GM19324 (cell line): ENCODE data around the gene TPBGL.

Experiments
- ATAC-seq: cut with Tn5 transposase; IDR thresholded peaks from one replicate; pipeline ENCODE4 v1.9.1; 2021; ENCODE audit warnings: mild to moderate bottlenecking, moderate library complexity; ENCODE audit not compliant: unreplicated experiment, low FRiP score

The TPBGL gene

DNA sequence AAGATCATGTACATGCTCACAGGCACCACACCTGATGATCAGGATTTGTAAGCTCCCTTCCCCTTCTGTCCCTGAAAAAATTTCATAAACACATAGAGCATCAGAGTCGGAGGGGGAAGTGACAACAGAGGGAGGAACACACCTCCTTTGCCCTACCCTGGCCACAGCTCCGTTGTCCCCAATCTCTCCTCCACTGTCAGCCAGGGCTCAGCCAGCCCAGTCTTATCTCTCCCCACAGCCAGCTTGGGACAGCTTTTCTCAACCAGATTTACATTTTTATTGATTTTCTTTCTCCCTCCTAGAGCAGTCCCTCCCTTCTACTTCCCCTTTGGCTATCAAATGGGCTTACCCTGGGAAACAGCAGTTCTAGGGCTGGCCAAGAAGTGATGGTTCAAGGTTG, 32.1 kb upstream of the TPBGL start:
- no peak for ATAC-seq

- no peak for ATAC-seq
These were observed 28.2 kb upstream of the TPBGL start for GRCh38 chr11:75212411-75212810.

- no peak for ATAC-seq
These were observed 26.2 kb upstream of the TPBGL start for GRCh38 chr11:75214411-75214821.

GRCh38 chr11:75214843-75215242, 25.7 kb upstream of the TPBGL start:
- ATAC-seq: no peak

DNA sequence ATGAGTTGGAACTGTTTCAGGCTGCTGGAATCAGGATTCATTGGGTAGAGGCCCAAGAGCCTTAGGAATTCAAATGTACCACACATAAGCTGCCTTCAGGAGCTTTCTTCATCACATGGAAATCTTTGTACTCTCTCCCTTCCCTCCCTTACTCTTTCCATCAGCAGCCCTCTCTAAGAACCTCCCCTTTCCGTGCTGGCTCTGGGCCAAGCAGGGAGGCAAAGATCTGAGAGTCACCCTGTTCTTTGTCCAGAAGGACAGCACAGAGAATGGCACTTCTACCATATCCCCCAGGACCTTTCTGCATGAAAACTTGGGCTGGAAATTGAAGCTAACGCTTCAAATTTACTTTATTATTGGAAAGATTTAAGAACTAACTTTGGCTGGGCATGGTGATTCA, 20.7 kb upstream of the TPBGL start:
- ATAC-seq: no peak

GRCh38 chr11:75223954-75224643, 16.5 kb upstream of the TPBGL start:
- no peak for ATAC-seq

DNA sequence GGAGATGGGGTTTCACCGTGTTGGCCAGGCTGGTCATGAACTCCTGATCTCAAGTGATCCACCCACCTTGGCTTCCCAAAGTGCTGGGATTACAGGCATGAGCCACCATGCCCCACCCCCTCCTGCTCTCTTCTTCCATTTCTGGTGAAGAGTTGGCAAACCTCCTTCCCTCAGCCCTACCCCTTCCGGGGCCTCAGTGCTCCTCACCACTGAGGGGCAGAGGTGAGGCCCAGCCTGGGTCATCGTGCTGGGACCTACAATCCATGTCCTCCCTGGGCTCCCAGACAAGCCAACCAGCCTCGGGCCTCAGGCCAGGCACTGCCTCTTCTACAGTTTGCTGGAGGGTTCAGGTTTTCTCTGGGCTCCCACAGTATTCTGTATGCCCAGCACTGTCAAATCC, 14.8 kb upstream of the TPBGL start:
- no peak for ATAC-seq

- no peak for ATAC-seq
These were observed 11.1 kb upstream of the TPBGL start for GRCh38 chr11:75229466-75229865.

DNA sequence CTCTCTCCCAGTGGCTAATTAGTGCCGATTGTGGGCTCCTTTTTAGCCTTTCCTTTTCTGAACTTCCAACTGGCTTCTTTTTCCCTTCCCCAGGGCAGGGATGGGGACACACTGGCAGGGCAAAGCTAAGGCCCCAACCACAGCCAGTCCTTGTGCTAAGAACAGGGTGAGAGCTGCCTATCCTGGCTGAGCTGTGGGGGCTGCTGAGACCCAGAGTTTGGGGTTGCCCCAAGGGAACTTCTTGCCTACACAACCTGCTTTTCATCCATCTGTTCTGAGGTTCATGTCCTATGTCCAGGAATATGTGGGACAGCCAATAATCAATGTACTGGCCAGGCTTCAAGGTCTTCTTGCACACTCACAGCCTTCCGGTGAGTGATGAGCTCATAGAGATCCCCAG, 10.0 kb upstream of the TPBGL start:
- no peak for ATAC-seq

DNA sequence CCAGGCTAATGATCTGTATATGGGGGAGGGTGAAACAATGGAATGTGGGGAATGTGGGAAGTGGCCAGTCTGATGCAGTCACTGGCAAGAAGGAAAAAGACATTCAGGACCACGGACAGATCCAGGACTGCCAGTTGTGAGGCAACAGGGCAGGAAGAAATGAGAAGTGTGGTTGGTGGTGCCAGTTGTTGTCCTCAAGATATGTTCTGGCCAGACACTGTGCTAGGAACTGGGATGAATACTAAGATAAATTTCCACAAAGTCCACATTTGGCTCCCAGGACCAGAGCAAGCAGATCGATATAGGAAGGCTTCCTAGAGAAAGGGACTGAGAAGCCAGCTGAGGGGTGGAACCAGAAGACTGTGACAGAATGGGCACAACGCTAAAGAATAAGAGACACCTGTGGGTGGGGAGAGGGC, 6.8 kb upstream of the TPBGL start:
- ATAC-seq: no peak

DNA sequence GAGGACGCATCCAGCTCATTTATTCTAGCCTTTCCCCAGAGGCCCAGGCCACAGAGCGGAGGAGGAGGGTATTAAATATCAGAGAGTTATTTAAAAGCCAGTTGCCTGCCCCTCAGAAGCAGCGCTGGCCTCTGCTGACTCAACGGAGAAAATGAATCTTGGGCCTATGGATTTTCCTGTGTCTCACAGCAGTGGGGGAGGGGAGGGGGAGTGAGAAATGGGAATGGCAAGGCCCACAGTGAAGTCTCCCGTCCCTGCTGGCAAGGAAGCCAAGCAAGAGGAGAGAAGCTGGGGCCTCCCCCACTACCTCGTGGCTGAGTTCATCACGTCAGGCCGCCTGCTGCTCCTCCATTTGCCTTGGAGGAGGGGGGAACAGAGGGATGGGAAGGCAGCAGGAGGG, 4.5 kb upstream of the TPBGL start:
- no peak for ATAC-seq

DNA sequence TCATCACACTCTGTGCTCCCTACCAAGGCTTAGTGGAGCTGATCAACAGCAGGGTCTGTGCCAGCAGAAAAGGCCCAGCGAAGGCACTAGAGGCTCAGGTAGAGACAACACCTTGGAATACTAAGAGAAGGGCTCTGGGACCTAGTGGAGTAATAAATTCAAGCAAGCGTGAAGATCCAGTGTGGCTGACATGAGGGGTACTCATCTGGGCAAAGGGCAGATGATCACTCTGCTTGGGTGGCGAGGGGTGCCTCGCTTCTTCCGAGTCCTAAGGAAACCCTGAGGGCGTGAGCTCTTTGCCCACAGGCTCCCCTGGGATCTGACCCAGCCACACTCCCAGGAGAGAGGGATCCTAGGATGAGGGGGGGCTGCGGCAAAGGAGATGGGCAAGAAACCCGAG, 3.5 kb upstream of the TPBGL start:
- no peak for ATAC-seq

- no peak for ATAC-seq
These were observed 1.8 kb upstream of the TPBGL start for GRCh38 chr11:75238595-75239440.

DNA sequence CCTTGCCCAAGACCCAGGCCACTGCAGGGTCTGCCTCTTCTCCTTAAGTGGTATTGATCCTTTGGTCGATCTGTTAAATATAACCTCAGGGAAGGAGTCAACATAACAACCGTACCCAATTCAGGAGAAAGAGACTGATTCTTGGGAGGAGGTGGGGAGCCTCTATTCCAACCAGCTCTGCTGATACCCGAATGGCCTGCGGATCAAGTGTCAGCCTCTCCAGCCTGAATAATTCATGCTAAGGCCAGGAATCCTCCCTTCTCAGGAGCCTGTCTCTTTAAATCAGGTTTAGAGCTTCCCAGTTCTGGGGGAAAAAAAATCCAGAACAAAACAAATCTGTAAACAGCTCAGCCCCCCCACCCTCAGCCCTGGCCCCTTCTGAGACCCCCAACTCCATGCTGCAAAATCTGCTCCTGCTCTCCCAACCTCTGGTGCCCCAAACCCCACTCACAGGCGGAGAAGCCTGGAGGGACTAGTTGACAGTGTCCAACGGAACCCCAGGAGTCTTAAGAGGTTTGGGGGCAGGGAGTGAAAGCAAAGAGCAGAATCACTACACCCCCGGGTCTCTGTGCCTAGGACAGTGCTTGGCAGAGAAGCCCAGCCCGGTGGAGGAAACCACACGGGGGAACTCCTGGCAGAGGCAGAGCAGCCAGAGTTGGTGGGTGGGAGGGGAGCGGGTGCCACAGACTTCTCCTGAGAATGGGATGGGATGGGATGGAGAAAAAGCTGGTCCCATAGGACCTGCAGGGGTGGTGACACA, 863 bp upstream of the TPBGL start:
- no peak for ATAC-seq

DNA sequence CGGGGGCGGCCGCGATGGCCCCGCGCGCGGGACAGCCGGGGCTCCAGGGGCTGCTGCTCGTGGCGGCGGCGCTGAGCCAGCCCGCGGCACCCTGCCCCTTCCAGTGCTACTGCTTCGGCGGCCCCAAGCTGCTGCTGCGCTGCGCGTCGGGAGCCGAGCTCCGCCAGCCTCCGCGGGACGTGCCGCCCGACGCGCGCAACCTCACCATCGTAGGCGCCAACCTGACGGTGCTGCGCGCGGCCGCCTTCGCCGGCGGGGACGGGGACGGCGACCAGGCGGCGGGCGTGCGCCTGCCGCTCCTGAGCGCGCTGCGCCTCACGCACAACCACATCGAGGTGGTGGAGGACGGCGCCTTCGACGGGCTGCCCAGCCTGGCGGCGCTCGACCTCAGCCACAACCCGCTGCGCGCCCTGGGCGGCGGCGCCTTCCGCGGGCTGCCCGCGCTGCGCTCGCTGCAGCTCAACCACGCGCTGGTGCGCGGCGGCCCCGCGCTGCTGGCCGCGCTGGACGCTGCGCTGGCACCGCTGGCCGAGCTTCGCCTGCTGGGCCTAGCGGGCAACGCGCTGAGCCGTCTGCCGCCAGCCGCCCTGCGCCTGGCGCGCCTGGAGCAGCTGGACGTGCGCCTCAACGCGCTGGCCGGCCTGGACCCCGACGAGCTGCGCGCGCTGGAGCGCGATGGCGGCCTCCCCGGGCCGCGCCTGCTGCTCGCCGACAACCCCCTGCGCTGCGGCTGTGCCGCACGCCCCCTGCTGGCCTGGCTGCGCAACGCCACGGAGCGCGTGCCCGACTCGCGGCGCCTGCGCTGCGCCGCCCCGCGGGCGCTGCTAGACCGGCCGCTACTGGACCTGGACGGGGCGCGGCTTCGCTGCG, 697 bp downstream of the TPBGL start:
- ATAC-seq: peak; percentile 80

DNA sequence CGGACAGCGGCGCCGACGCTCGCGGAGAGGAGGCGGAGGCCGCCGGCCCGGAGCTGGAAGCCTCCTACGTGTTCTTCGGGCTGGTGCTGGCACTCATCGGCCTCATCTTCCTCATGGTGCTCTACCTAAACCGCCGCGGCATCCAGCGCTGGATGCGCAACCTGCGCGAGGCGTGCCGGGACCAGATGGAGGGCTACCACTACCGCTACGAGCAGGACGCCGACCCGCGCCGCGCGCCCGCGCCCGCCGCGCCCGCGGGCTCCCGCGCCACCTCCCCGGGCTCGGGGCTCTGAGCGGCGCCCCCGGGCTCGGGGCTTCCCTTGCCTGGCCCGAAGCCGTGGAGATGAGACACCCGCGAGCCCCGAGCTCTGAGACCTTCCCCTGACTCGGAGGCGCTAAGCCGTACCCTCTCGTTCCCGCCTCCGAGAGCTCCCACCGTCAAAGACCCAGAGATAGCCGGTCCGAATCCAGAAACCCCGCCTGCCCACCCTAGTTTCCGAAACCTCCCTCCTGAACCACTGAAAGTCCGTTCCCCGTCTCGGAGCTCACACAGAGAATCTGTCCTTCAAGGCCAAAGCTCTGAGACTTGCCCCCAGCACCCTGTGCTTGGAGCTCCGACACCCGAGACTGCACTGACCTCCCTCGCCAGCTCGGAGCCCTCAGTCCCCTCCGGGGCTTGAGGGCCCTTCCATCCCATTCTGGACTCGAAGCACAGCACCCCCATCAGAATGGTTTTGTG, 1.5 kb downstream of the TPBGL start:
- ATAC-seq: no peak

DNA sequence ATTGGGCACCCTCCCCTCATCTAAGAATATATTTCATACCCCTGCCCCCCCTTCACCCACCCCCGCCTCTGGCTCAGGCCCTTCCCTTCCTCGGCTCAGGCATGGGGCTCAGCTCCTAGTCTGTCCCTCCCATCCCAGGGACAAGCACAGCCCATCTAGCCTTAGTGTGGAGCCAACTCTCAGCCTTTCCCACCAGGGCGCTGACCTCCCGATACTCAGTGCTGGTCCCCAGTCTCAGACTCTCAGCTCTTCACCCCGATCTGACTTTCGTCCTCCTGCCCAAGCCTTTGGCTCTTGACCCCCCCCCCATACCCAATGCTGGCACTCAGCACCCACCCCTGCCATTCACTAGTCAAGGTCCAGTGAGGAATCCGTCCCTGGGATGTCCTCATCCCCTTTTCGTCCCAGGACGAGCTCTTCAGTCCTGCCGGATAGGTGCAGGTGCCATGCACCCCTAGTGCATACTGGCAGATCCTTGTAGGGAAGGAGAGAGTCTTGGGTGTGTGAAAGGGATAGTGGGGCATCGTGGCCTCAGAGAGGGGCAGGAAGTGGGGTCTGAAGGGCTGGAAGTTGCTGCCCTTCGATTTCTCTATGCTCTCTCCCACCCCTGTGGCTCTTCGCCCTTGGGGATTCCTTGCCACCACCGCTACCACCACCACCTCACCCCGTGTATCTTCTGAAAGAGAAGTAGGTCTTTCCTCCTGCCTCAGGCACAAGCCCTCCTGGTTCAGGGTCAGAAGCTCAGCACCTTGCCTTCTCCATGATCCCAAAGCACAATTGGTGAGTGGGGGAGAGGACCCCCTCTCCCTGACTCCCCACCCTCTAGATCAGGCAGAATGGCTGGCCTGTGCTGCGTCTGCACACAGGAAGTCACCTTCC, 2.4 kb downstream of the TPBGL start:
- no peak for ATAC-seq

- no peak for ATAC-seq
These were observed 3.7 kb downstream of the TPBGL start for GRCh38 chr11:75244052-75244814.
